GM18520 (cell line): ENCODE data around the gene CDK10.

Source experiments
- ATAC-seq: cut with Tn5 transposase; IDR thresholded peaks from one replicate; pipeline ENCODE4 v1.9.1; 2021; ENCODE audit not compliant: unreplicated experiment

The CDK10 gene

GRCh38 chr16:89710709-89711564 lies 24.4 kb downstream of the CDK10 start:
- no peak for ATAC-seq

DNA sequence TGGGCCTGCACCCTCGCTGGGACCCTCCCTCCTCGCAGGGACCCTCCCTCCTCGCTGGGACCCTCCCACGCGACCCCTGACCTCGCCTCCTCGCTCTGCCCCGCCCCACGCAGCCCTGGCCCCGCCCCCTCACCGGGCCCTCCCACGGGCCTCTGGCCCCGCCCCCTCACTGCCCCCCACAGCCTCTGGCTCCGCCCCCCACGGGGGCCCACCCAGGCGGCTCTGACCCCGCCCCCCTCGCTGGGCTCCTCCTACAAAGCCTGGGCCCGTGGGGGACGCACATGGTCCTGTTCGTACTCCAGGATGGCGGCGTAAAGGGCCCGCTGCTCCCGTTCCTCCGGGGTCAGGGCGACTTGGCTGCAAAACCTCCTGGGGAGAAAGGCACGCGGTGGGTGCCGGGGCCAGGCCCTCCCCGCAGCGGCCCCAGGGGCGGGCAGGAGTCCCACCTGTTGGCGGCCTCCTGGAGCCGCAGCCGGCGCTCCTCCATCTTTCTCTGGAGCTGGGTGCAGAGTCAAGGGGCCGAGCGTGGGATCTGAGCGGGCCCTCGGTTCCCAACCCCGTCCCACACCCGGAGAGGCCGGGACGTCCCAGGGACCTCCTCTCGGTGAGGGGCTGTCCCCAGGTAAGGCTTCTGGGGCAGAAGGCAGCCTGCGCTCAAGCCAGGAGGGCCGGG lies 25.2 kb downstream of the CDK10 start:
- no peak for ATAC-seq

DNA sequence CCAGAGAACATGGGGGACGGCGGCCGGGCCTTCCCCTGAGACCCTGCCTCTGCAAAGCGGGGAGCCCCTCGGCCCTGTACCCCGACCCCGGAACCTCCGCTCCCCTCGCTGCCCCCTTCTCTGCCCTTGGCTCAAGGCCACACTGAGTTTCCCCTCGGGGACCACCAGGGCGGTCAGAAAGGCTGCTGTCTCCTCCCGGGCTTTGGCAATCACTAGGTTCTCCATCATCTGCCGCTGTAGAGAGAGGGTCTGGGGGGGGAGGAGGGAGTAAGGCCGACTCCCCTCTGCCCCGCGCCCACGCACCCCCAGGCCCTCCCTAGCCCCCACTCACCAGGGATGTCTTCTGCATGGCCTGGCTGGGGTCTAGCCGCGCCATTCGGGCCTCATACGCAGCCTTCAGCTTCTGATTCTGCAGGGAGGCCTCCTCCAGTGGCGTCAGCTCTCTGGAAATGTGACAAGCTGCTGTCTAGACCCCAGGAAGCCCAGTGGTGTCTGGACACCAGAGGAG lies 25.8 kb downstream of the CDK10 start:
- no peak for ATAC-seq

- ATAC-seq: no peak
Observed at GRCh38 chr16:89716493-89716892, 30.0 kb downstream of the CDK10 start.

DNA sequence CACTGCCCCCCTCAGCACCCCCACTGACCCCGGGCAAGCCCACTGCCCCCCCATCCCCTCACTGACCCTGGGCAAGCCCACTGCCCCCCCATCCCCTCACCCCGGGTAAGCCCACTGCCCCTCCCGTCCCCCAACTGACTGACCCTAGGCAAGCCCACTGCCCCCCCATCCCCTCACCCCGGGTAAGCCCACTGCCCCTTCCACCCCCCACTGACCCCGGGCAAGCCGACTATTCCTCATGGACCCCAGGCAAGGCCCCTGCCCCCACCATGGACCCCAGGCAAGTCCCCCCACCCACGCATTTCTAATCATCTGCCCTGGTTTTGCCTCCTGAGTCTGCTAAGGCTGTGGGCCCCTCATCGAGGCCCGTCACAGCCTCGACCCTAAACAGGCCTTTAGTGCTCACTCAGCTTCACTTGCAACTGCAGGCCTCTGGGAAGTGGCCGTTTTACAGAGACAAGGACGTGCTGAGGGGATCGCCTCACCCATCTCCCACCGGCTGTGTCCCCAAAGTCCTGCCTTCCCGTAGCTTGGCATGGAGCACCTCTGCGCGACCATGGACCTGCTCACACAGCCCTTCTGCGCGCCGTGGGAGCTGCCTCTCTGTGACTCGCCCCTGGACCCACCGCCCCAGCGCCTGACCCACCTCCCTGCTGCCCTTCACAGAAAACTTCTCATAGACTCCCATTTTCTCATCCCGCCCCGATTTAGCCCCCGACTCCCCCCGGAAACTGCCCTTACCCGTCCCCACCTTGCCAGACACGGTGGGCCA lies 30.6 kb downstream of the CDK10 start:
- no peak for ATAC-seq

GRCh38 chr16:89717688-89718505 lies 31.4 kb downstream of the CDK10 start:
- no peak for ATAC-seq

DNA sequence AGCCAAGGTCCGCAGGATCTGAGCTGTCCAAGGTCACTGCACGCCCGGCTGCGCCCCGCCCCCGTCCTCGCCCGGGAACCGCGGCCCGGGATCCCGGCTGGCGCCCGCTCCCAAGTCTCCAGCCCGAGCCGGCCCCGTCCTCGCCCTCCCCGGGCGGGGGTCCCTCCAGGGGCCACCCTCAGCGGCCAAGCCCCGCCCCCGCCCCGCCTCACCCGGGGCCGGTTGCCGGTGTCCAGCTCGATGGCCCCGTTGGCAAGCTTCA lies 34.0 kb downstream of the CDK10 start:
- ATAC-seq: peak; percentile 17

- peak; percentile 29 for ATAC-seq
Observed at GRCh38 chr16:89720813-89721545, 34.5 kb downstream of the CDK10 start, which contains the start of the genes VPS9D1 and ZNF276. TSS of gene VPS9D1 (minus strand) at chr16:89720898. CDS start at chr16:89720861, 37 bp downstream. TSS of gene ZNF276 (plus strand) at chr16:89721537. CDS start at chr16:89721641, 104 bp downstream.

DNA sequence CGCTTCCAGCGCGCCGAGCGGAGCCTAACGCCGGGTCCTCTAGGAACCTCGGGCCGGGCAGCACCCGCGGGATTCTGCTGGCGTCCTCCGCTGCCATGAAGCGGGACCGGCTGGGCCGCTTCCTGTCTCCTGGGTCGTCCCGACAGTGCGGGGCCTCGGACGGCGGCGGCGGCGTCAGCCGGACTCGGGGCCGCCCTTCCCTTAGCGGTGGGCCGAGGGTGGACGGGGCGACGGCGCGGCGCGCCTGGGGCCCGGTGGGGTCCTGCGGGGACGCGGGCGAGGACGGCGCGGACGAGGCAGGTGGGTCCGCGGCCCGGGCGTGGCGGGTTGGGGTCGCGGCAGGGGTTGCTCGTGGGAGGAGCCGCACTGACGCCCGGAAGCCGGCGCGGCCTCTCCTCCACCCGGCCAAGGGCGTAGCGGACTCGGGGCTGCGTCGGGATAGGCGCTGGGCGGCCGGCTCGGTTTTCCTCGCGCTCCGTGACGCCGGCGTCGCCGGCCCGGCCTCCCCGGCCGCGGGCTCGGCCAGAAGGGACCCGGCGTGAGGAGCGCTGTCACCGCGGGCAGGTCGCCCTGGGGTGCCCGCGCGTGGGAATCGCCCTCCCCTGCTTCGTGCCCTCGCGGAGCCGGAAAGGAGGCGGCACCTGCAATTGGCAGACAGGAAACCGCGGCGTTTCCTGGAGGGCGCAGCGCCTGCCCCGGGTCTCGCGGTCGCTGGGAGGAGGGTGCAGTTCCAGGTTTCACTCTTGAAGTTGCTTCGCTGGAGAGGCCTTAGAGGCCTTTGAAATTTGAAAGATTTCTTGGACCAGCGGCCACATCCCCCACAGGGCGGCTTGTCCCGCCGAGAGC lies 35.3 kb downstream of the CDK10 start:
- peak; percentile 20 for ATAC-seq

DNA sequence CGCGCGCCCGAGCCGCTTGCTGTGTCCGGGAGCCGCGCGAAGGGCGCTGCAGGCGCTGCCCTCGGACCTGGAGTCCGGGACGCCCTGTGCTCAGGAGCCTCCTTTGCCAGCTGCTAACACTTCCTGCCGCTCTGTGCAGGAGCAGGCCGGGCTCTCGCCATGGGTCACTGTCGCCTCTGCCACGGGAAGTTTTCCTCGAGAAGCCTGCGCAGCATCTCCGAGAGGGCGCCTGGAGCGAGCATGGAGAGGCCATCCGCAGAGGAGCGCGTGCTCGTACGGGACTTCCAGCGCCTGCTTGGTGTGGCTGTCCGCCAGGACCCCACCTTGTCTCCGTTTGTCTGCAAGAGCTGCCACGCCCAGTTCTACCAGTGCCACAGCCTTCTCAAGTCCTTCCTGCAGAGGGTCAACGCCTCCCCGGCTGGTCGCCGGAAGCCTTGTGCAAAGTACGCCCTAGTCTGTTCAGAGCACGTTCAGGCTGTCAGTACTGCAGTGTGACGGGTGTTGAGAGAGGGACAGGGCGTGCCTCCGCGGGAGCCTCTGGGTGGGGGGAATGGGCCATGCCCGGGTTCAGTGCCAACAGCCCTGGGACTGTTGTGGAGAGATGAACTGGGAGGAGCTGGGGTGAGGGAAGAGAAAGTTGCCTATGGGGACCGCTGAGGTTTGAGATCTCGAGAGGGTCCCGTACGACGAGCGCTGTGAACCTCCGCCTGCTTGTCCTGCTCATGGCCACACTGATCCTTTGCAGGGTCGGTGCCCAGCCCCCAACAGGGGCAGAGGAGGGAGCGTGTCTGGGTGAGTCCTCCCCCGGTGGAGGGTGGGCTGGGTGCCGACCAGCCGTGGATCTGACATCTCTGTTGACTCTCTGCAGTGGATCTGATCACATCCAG lies 36.1 kb downstream of the CDK10 start:
- ATAC-seq: peak; percentile 5

DNA sequence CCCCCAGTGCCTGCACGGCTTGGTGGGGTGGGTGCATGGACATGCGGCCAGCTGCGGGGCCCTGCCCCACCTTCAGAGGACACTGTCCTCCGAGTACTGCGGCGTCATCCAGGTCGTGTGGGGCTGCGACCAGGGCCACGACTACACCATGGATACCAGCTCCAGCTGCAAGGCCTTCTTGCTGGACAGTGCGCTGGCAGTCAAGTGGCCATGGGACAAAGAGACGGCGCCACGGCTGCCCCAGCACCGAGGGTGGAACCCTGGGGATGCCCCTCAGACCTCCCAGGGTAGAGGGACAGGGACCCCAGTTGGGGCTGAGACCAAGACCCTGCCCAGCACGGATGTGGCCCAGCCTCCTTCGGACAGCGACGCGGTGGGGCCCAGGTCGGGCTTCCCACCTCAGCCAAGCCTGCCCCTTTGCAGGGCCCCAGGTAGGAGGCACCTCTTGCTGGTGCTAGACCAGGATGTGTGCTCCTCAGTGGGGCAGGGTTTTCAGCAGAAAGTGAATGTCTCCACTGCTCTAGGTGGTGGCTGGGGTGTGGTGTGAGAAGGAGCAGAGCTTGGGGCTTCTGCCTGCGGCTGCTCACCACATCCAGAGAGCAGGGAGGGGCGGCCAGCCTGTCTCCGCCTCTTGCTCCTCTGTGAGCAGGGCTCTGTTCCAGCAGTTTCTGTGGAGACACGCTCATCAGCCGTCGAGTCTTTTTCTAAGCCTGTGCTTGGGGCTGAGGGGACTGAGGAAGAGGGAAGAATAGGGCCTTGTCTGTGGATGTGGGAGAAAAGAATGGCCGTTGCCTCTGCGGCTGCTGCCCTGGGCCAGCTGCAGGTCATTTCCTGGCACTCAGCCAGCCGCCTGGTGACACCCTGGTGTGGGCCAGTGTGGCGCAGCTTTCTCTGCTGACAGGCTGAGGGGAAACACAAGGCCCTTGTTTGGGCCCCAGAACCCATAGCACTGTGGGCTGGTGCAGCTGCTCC lies 37.1 kb downstream of the CDK10 start:
- ATAC-seq: no peak

GRCh38 chr16:89727406-89728120 lies 41.1 kb downstream of the CDK10 start:
- ATAC-seq: no peak

DNA sequence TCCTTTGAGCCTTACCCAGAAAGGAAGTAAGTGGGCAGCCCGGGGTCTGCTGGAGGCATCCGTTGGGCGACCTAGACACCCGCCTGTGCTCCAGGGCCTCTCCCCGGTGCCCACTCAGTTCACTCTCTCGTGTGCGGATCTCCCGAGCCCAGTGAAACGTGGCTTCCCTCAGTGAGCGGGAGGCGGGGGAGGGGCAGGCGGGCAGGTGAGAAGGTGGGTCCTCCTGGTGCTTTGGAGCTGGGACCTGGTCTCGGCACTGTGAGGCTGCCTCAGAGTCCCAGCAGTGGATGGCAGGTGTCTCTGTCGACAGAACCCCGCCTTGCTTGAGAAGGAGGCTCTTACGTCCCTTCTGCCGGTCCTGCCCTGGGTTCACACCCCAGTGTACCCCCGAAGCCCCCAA lies 42.8 kb downstream of the CDK10 start:
- no peak for ATAC-seq

GRCh38 chr16:89729863-89730593 lies 43.5 kb downstream of the CDK10 start:
- ATAC-seq: no peak

DNA sequence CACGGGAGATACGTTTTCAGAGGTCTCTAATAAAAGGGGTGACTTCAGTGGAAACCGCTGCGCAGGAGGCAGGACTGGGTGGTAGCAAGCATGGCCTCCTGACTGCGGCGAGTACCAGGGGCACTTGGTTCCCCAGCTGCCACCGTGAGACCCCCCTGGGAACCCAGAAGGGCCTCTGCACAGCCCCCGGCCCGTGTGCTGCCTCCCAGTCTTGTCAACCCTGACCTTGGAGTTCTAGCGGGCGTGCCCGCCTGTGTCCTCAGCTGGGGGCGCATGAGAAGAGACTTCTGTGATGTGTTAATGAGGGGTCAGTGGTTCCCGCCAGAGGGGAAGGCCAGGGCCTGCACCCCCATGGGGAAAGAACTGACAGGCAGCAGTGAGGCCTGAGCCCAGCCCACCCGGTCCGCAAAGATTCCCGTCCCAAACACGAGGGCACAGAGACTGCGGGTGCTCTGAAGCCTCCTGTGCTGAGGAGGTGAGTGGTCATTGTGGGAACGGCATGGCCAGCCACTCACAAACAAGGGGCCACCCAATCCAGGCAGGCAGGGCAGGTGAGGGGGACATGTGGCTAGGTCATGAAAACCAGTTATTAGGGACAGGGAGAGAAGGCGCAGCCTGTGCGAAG lies 44.2 kb downstream of the CDK10 start:
- ATAC-seq: no peak
